ENCODE data around the gene TSPAN13. TPM values are rescaled to one million over a fixed set of nuclear protein-coding genes. Genes with fewer than 3 reads are reported as not detected.
"Not testable (repeated sequence)": the region's sequence is repeated elsewhere in the genome, so short reads cannot be mapped to it uniquely, and the experiment has no call there.

The TSPAN13 gene
- total and polyA plus RNA-seq, 8 donors = 112 to 266 (median 136) TPM

DNA sequence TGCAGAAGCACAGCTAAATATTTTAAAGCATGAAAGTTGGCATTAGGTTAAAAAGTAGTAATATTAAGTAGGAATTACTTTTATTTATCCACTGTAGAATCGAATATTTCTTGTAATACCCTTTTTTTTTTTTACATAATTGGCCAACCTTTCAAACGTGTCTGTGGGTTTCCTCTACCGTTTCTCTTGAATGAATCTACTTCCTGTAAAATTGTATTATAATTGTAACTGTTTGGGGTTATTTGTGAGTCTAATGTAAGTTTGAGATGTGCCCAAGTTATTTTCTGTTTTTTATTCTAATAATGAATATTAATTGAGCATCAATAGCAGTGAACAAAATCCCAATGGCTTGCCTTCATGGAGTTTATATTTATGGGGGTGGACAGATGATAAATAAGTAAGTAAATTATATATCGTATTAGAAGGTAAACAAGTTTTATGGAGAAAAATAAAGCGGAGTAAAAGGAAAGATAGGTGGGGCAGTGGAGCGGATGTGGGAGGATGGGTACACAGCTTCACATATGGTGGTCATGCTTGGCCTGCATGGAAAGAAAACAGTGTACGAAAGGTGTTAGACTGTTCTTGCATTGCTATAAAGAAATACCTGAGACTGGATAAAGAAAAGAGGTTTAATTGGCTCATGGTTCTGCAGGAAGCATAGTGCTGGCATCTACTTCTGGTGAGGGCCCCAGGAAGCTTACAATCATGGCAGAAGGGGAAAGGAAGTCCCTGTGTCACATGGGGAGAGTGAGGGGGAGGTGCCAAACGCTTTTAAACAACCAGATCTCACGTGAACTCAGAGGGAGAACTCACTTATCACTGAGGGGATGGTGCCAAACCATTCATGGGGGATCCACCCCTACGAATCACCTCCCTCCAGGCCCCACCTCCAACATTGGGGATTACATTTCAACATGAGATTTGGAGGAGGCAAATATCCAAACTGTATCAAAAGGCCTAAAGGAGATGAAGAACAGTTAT, 5.4 kb downstream of the TSPAN13 start:
- TF ChIP-seq, protein P1, sequence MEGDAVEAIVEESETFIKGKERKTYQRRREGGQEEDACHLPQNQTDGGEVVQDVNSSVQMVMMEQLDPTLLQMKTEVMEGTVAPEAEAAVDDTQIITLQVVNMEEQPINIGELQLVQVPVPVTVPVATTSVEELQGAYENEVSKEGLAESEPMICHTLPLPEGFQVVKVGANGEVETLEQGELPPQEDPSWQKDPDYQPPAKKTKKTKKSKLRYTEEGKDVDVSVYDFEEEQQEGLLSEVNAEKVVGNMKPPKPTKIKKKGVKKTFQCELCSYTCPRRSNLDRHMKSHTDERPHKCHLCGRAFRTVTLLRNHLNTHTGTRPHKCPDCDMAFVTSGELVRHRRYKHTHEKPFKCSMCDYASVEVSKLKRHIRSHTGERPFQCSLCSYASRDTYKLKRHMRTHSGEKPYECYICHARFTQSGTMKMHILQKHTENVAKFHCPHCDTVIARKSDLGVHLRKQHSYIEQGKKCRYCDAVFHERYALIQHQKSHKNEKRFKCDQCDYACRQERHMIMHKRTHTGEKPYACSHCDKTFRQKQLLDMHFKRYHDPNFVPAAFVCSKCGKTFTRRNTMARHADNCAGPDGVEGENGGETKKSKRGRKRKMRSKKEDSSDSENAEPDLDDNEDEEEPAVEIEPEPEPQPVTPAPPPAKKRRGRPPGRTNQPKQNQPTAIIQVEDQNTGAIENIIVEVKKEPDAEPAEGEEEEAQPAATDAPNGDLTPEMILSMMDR (IDR thresholded peaks at IDR 0.05) = no peak
- Histone ChIP-seq H3K9me3 (no peaks in the 10 kb centered on the region), H3K27ac (no peak overlapping the region), H3K36me3 (no peaks in the 10 kb centered on the region), H3K4me1 (peaks cover 0 to 12% of the 10 kb centered on the region in 2 donors), H3K4me3 (no peak overlapping the region), H3K27me3 (peaks cover 0 to 12% of the 10 kb centered on the region in 2 donors)
- no peak for ATAC-seq
- intact Hi-C loops (cut with DNase I) = no loop called here
- no peak for DNase-seq

DNA sequence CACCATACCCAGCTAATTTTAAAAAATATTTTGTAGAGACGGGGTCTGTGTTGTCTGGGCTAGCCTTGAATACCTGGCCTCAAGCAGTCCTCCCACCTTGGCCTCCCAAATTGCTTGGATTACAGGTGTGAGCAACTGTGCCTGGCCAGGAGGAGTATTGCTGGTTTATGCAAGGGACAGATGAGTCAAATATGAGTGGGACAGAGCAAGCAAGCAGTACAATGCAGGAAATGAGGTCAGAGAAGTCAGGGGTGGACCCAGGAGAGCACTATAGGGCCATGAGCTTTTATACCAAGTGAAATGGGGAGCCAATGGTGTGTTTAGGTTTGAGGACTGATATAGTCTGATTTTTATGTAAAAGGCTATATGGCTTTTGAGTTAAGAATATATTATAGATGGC, 6.3 kb downstream of the TSPAN13 start:
- peaks cover 0 to 2% of the 10 kb centered on the region in 2 donors for H3K4me1 ChIP-seq
- no peaks in the 10 kb centered on the region for H3K9me3 ChIP-seq
- no peaks in the 10 kb centered on the region for H3K36me3 ChIP-seq
- no peak overlapping the region for H3K27ac ChIP-seq
- ATAC-seq (no peak), DNase-seq (no peak)
- no peak overlapping the region for H3K4me3 ChIP-seq
- TF ChIP-seq, protein P1 (IDR thresholded peaks at IDR 0.05) = no peak
- H3K27me3 ChIP-seq = peaks cover 0 to 2% of the 10 kb centered on the region in 2 donors
- intact Hi-C loops (cut with DNase I) = no loop called here

DNA sequence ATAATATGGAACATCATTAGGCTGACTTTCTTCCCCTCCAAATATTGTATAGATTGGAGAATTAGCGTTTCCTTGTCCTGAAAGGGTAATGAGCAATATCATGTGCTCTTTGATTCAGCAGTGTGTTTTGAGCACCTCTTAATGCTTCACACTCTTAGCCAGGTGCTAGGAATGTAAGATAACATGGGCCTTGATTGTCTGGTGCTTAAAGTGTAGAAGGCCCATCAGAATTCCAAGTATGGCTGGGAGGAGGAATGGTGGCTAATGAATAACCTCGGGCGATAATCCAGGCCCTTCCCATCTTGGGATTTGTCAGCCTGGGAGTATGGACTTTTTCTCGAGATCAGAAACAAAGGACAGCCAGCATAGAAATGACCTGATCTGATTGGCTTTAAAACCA, 8.6 kb downstream of the TSPAN13 start:
- DNase-seq (no peak), ATAC-seq (peak; percentile 93)
- no peak overlapping the region for H3K4me3 ChIP-seq
- TF ChIP-seq, protein P1 (IDR thresholded peaks at IDR 0.05) = no peak
- H3K27ac ChIP-seq = peak overlapping the region in 1 of 2 donors; percentile 51
- H3K9me3 ChIP-seq = no peaks in the 10 kb centered on the region
- no peaks in the 10 kb centered on the region for H3K27me3 ChIP-seq
- no peaks in the 10 kb centered on the region for H3K4me1 ChIP-seq
- no peaks in the 10 kb centered on the region for H3K36me3 ChIP-seq
- intact Hi-C loops (cut with DNase I) = no loop called here

DNA sequence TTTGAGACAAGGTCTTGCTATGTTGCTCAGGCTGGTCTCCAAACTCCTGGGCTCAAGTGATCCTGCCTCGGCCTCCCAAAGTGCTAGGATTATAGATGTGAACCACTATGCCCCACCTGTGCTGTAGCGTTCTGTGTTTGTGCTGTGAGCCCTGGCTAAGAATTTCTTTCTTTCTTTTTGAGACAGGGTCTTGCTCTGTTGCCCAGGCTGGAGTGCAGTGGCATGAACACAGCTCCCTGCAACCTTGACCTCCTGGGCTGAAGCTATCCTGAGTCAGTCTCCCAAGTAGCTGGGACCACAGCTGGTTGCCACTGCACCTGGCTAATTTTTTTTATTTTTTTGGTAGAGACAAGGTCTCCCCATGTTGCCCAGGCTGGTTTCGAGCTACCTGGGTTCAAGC, 11.4 kb downstream of the TSPAN13 start:
- H3K36me3 ChIP-seq = no peaks in the 10 kb centered on the region
- TF ChIP-seq, protein P1 (IDR thresholded peaks at IDR 0.05) = no peak
- H3K27ac ChIP-seq = peak overlapping the region in 1 of 2 donors; percentile 25
- ATAC-seq (no peak), DNase-seq (no peak)
- H3K9me3 ChIP-seq = no peaks in the 10 kb centered on the region
- H3K4me1 ChIP-seq = no peaks in the 10 kb centered on the region
- no peak overlapping the region for H3K4me3 ChIP-seq
- no peaks in the 10 kb centered on the region for H3K27me3 ChIP-seq
- intact Hi-C loops (cut with DNase I) = no loop called here

DNA sequence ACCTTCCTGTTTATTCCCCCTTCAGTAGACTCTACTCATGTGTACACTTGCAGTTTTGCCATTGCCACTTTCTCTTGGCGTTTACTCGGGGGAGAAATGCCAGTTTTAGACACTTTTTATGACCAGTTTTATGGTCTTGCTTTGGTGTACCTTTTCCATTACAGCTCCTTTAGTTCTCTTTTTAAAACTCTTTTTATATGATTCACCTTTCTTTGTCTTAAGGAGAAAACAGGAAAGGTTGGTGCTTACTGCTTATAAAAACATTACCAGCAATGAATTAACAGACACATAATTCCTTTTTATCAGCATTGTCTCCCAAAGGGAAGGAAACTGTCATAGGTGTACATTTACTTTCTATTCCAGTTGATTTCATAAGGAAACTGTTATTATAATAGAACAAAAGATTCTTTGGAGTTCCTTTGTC, 11.9 kb downstream of the TSPAN13 start:
- no peak for DNase-seq
- intact Hi-C loops (cut with DNase I) = no loop called here
- no peak overlapping the region for H3K4me3 ChIP-seq
- peaks cover 0 to 2% of the 10 kb centered on the region in 2 donors for H3K4me1 ChIP-seq
- H3K9me3 ChIP-seq = no peaks in the 10 kb centered on the region
- no peaks in the 10 kb centered on the region for H3K36me3 ChIP-seq
- ATAC-seq = no peak
- H3K27me3 ChIP-seq = no peaks in the 10 kb centered on the region
- TF ChIP-seq, protein P1 (IDR thresholded peaks at IDR 0.05) = no peak
- H3K27ac ChIP-seq = peak overlapping the region in 1 of 2 donors; percentile 25

DNA sequence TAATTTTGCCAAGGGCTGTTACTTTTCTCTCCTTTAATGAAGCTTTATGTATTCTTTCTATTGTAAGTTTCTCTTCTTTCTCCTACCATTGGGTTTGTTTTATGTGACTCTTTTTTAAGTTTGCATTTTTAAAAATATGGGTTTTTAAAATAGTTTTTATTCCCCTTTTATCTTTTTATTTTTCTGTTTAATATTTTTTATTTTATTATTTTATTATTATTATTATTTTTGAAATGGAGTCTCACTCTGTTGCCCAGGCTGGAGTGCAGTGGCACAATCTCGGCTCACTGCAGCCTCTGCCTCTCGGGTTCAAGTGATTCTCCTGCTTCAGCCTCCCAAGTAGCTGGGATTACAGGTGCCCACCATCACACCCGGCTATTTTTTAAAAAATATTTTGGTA, 16.4 kb downstream of the TSPAN13 start:
- H3K4me1 ChIP-seq; H3K4me3 ChIP-seq; H3K9me3 ChIP-seq; H3K27ac ChIP-seq; DNase-seq; H3K36me3 ChIP-seq; H3K27me3 ChIP-seq; ATAC-seq; intact Hi-C loops (cut with DNase I): not testable (repeated sequence)

All from left lung (tissue), 10 donors.